NT2/D1 (cell line): ENCODE results near the gene FOXB1.

ENCODE experiments used
- DNase-seq: peaks from one replicate; pipeline ENCODE4 v3.0.0-alpha.2; 2011; ENCODE audit warnings: low read depth, low spot score
- H3K27me3 ChIP-seq: 2 replicates; pipeline ENCODE4 v1.6.0; 2011; ENCODE audit warnings: mild to moderate bottlenecking; ENCODE audit not compliant: insufficient read length, insufficient read depth
- H3K36me3 ChIP-seq: 2 replicates; pipeline ENCODE4 v1.6.1; 2011; ENCODE audit warnings: mild to moderate bottlenecking, low read length, mixed read lengths; ENCODE audit not compliant: insufficient read depth, insufficient read length
- H3K4me1 ChIP-seq: 2 replicates; pipeline ENCODE4 v1.5.1; 2011; ENCODE audit not compliant: insufficient read depth, insufficient read length
- H3K4me3 ChIP-seq: 2 replicates; pipeline ENCODE4 v1.5.1; 2011; ENCODE audit warnings: low read depth; ENCODE audit not compliant: insufficient read length
- H3K9ac ChIP-seq: 2 replicates; pipeline ENCODE4 v1.6.0; 2011; ENCODE audit warnings: low read depth; ENCODE audit not compliant: insufficient read length
- H3K9me3 ChIP-seq: 2 replicates; pipeline ENCODE4 v1.5.1; 2011; ENCODE audit warnings: mild to moderate bottlenecking, low read length; ENCODE audit not compliant: insufficient read depth
- SUZ12 ChIP-seq: IDR thresholded peaks from 2 replicates; pipeline ENCODE4 v1.6.1; 2011; ENCODE audit not compliant: insufficient read length, insufficient read depth; ENCODE audit errors: extremely low read depth
- YY1 ChIP-seq: IDR thresholded peaks from 2 replicates; pipeline ENCODE4 v1.6.1; 2011; ENCODE audit not compliant: insufficient read length, insufficient read depth
- ZNF274 ChIP-seq: IDR thresholded peaks from 2 replicates; pipeline ENCODE4 v1.6.1; 2011; ENCODE audit warnings: mild to moderate bottlenecking, low read depth, low read length

FOXB1 gene

GRCh38 chr15:59995568-59996297 is 8.4 kb upstream of the FOXB1 start:
- Histone ChIP-seq H3K9me3 (no peaks in the 10 kb centered on the region), H3K27me3 (peaks cover 90% of the 10 kb centered on the region), H3K4me1 (peaks cover 8% of the 10 kb centered on the region), H3K4me3 (no peak overlapping the region), H3K9ac (no peak overlapping the region), H3K36me3 (no peaks in the 10 kb centered on the region)
- TF ChIP-seq YY1 (no peak), SUZ12 (peak; percentile 53)
- no peak for DNase-seq

GRCh38 chr15:59996298-59997041 is 7.6 kb upstream of the FOXB1 start:
- peak overlapping the region; percentile 16 for H3K4me3 ChIP-seq
- no peaks in the 10 kb centered on the region for H3K9me3 ChIP-seq
- TF ChIP-seq SUZ12, result no peak
- TF ChIP-seq ZNF274, result no peak
- TF ChIP-seq YY1, result no peak
- no peak overlapping the region for H3K9ac ChIP-seq
- peaks cover 12% of the 10 kb centered on the region for H3K4me1 ChIP-seq
- no peaks in the 10 kb centered on the region for H3K36me3 ChIP-seq
- no peak for DNase-seq
- H3K27me3 ChIP-seq, result peaks cover 96% of the 10 kb centered on the region

GRCh38 chr15:59997070-59997701 is 6.9 kb upstream of the FOXB1 start:
- no peaks in the 10 kb centered on the region for H3K36me3 ChIP-seq
- H3K27me3 ChIP-seq, result peaks cover 98% of the 10 kb centered on the region
- peaks cover 15% of the 10 kb centered on the region for H3K4me1 ChIP-seq
- no peak for DNase-seq
- TF ChIP-seq YY1, result no peak
- TF ChIP-seq ZNF274, result no peak
- no peak for TF ChIP-seq SUZ12
- H3K9ac ChIP-seq, result no peak overlapping the region
- no peaks in the 10 kb centered on the region for H3K9me3 ChIP-seq
- H3K4me3 ChIP-seq, result peak overlapping the region; percentile 16

- Histone ChIP-seq H3K27me3 (peaks cover 100% of the 10 kb centered on the region), H3K9ac (no peak overlapping the region), H3K4me3 (no peak overlapping the region), H3K36me3 (no peaks in the 10 kb centered on the region), H3K4me1 (peaks cover 15% of the 10 kb centered on the region), H3K9me3 (no peaks in the 10 kb centered on the region)
- TF ChIP-seq ZNF274 (no peak), SUZ12 (peak; percentile 53)
- DNase-seq, result no peak
Observed at GRCh38 chr15:59998305-59998949, 5.7 kb upstream of the FOXB1 start.

- DNase-seq, result no peak
- Histone ChIP-seq H3K4me3 (no peak overlapping the region), H3K9ac (no peak overlapping the region), H3K9me3 (no peaks in the 10 kb centered on the region), H3K27me3 (peaks cover 99% of the 10 kb centered on the region), H3K4me1 (peaks cover 15% of the 10 kb centered on the region), H3K36me3 (no peaks in the 10 kb centered on the region)
- no peak for TF ChIP-seq SUZ12
- no peak for TF ChIP-seq ZNF274
- no peak for TF ChIP-seq YY1
Observed at GRCh38 chr15:59998950-59999611, 5.0 kb upstream of the FOXB1 start.

- Histone ChIP-seq H3K27me3 (peaks cover 99% of the 10 kb centered on the region), H3K4me3 (peak overlapping the region; percentile 21), H3K36me3 (no peaks in the 10 kb centered on the region), H3K9ac (peak overlapping the region; percentile 28), H3K9me3 (no peaks in the 10 kb centered on the region), H3K4me1 (peaks cover 15% of the 10 kb centered on the region)
- no peak for DNase-seq
- TF ChIP-seq SUZ12, result no peak
- TF ChIP-seq YY1, result no peak
- TF ChIP-seq ZNF274, result no peak
Observed at GRCh38 chr15:59999612-60000112, 4.4 kb upstream of the FOXB1 start.
